ENCODE measurements around the gene ODAD2.

DNA sequence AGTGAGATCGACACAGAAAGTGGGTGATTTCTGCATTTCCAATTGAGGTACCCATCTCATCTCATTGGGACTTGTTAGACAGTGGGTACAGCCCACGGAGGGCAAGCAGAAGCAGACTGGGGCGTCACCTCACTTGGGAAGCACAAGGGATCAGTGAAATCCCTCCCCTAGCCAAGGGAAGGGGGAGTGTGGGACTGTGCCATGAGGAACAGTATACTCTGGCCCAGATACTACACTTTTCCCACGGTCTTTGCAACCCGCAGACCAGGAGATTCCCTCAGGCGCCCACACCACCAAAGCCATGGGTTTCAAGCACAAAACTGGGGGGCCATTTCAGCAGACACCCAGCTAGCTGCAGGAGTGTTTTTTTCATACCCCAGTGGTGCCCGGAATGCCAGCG, 99.8 kb downstream of the ODAD2 start:
- TF ChIP-seq CTCF (IDR thresholded peaks at IDR 0.05): no peak
- TF ChIP-seq EZH2 (IDR thresholded peaks at IDR 0.05; ENCODE audit: borderline replicate concordance, insufficient read depth, low read depth, low read length, poor library complexity, severe bottlenecking): no peak

All from B cell (primary cell).